ENCODE data around the gene RNF220.
"Not testable (repeated sequence)": the region's sequence is repeated elsewhere in the genome, so short reads cannot be mapped to it uniquely, and the experiment has no call there.

RNF220 gene

GRCh38 chr1:44553771-44554170 is 148.7 kb downstream of the RNF220 start:
- Mint-ChIP-seq H3K4me3 (no peak overlapping the region), H3K27ac (no peak overlapping the region), H3K36me3 (no peaks in the 10 kb centered on the region), H3K9me3 (ENCODE audit: low read depth) (no peaks in the 10 kb centered on the region), H3K4me1 (ENCODE audit: low read depth) (no peaks in the 10 kb centered on the region), H3K27me3 (peaks cover 5% of the 10 kb centered on the region)

DNA sequence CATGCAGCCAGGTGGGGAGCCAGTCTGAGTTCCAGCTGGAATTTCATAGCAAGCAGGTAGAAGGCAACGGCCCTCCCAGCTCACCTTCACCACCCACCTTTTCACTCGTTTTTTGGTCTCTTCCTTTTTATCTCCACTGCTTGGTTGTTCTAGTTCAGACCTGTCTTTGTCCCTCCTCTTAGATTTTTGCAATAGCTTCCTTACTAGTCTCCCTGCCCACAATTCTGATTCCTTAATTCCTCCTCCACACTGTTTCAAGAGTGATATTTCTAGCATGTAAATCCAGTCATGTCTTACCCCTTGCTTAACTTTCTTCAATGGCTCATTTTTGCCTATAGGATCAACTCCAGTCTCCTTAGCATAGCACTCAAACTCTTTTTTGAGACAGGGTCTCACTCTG is 149.7 kb downstream of the RNF220 start:
- peaks cover 5% of the 10 kb centered on the region for H3K27me3 Mint-ChIP-seq
- H3K4me1 Mint-ChIP-seq (ENCODE audit: low read depth) = no peaks in the 10 kb centered on the region
- no peak overlapping the region for H3K4me3 Mint-ChIP-seq
- no peak overlapping the region for H3K27ac Mint-ChIP-seq
- H3K36me3 Mint-ChIP-seq = no peaks in the 10 kb centered on the region
- no peaks in the 10 kb centered on the region for H3K9me3 Mint-ChIP-seq (ENCODE audit: low read depth)

- H3K27ac Mint-ChIP-seq = no peak overlapping the region
- H3K36me3 Mint-ChIP-seq = no peaks in the 10 kb centered on the region
- H3K9me3 Mint-ChIP-seq (ENCODE audit: low read depth) = no peaks in the 10 kb centered on the region
These were observed 152.7 kb downstream of the RNF220 start for GRCh38 chr1:44557778-44558177.

GRCh38 chr1:44558883-44559282 is 153.8 kb downstream of the RNF220 start:
- no peaks in the 10 kb centered on the region for H3K9me3 Mint-ChIP-seq (ENCODE audit: low read depth)
- H3K27ac Mint-ChIP-seq = no peak overlapping the region
- no peaks in the 10 kb centered on the region for H3K36me3 Mint-ChIP-seq
- no peak overlapping the region for H3K4me3 Mint-ChIP-seq
- no peaks in the 10 kb centered on the region for H3K4me1 Mint-ChIP-seq (ENCODE audit: low read depth)
- H3K27me3 Mint-ChIP-seq = peaks cover 3% of the 10 kb centered on the region

More at GRCh38 chr1:44557778-44558177, 152.7 kb downstream of the RNF220 start:
- H3K27me3 Mint-ChIP-seq = peaks cover 5% of the 10 kb centered on the region
- no peaks in the 10 kb centered on the region for H3K4me1 Mint-ChIP-seq (ENCODE audit: low read depth)
- no peak overlapping the region for H3K4me3 Mint-ChIP-seq

DNA sequence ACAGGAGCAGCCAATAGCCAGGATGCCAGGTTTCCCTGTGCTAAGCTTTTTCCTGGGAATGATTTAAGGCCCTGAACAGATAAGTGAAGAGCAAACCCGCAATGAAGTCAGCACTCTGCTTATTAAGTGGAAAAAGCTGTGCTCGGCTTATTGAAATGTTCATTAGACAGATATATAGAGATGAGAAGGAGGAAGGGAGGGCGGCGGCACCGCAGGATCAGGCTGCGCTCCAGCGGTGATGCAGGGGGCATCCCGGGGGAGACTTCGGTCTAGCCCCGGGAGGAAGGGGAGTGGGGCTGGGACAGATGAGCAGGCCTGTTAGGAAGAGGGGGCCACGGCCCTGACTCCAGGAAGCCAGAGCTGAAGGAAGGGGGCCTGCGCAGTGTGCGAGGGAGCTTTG is 154.3 kb downstream of the RNF220 start:
- H3K9me3 Mint-ChIP-seq (ENCODE audit: low read depth) = no peaks in the 10 kb centered on the region
- H3K4me3 Mint-ChIP-seq = no peak overlapping the region
- H3K27ac Mint-ChIP-seq = no peak overlapping the region
- H3K36me3 Mint-ChIP-seq = no peaks in the 10 kb centered on the region
- no peaks in the 10 kb centered on the region for H3K4me1 Mint-ChIP-seq (ENCODE audit: low read depth)
- H3K27me3 Mint-ChIP-seq = peaks cover 3% of the 10 kb centered on the region

- Mint-ChIP-seq H3K4me3 (no peak overlapping the region), H3K4me1 (ENCODE audit: low read depth) (no peaks in the 10 kb centered on the region), H3K27me3 (peaks cover 3% of the 10 kb centered on the region), H3K9me3 (ENCODE audit: low read depth) (no peaks in the 10 kb centered on the region), H3K27ac (no peak overlapping the region), H3K36me3 (no peaks in the 10 kb centered on the region)
These were observed 154.9 kb downstream of the RNF220 start for GRCh38 chr1:44559913-44560312.

GRCh38 chr1:44560696-44561095 is 155.6 kb downstream of the RNF220 start:
- H3K4me1 Mint-ChIP-seq (ENCODE audit: low read depth); H3K27ac Mint-ChIP-seq; H3K9me3 Mint-ChIP-seq (ENCODE audit: low read depth); H3K27me3 Mint-ChIP-seq; H3K4me3 Mint-ChIP-seq; H3K36me3 Mint-ChIP-seq: not testable (repeated sequence)

DNA sequence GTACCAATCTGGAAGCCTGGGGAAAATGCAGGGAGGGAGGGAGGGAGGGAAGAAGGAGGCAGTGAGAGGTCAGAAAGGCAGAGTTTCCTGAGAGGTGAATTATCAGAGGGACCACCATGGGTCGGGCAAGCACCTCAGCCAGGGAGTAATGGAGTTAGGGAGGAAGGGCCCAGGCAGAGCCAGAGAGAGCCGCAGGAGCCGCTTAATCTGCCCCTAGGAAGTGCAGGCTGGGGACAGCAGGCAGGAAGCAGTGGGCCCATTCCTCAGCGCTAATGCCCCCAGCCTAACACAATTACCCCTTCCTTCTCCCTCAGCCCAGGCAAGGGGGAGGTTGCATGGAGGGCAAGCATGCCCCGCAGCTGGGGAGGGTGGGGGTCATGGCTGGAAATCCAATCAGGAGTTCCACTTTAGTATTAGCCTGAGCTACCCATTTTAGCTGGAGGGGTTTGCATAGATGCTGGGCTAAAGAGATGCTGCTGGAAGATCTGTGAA is 160.2 kb downstream of the RNF220 start:
- H3K4me3 Mint-ChIP-seq = no peak overlapping the region
- H3K36me3 Mint-ChIP-seq = no peaks in the 10 kb centered on the region
- no peak overlapping the region for H3K27ac Mint-ChIP-seq
- H3K9me3 Mint-ChIP-seq (ENCODE audit: low read depth) = no peaks in the 10 kb centered on the region
- no peaks in the 10 kb centered on the region for H3K27me3 Mint-ChIP-seq
- no peaks in the 10 kb centered on the region for H3K4me1 Mint-ChIP-seq (ENCODE audit: low read depth)

DNA sequence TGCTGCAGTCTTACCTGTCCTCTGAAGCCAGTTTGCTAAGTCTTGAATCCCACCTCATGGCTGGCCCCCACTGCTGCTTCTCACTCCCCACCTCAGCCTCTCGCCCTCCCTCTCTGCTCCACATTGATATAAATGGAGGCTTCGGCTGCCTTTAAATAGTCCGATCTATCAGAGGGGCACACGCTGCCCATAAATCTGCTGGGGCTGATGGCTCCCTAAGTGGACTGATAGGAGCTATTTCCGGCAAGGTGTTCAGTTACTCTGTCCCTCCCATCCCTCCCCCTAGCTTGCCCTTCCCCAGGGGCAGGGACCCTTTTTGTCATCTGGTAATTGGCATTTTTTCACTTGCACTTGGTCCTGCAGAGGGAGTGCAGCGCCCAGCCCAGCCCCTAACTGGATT is 160.8 kb downstream of the RNF220 start:
- Mint-ChIP-seq H3K27ac (no peak overlapping the region), H3K9me3 (ENCODE audit: low read depth) (no peaks in the 10 kb centered on the region)

GRCh38 chr1:44566281-44567046 is 161.4 kb downstream of the RNF220 start:
- H3K27ac Mint-ChIP-seq = no peak overlapping the region
- H3K36me3 Mint-ChIP-seq = no peaks in the 10 kb centered on the region
- H3K9me3 Mint-ChIP-seq (ENCODE audit: low read depth) = no peaks in the 10 kb centered on the region
- H3K4me1 Mint-ChIP-seq (ENCODE audit: low read depth) = no peaks in the 10 kb centered on the region
- no peaks in the 10 kb centered on the region for H3K27me3 Mint-ChIP-seq
- H3K4me3 Mint-ChIP-seq = no peak overlapping the region

More for the DNA sequence above, 160.8 kb downstream of the RNF220 start:
- no peaks in the 10 kb centered on the region for H3K36me3 Mint-ChIP-seq
- no peak overlapping the region for H3K4me3 Mint-ChIP-seq
- no peaks in the 10 kb centered on the region for H3K4me1 Mint-ChIP-seq (ENCODE audit: low read depth)
- H3K27me3 Mint-ChIP-seq = no peaks in the 10 kb centered on the region

GRCh38 chr1:44568128-44568900 is 163.3 kb downstream of the RNF220 start:
- Mint-ChIP-seq H3K27ac (no peak overlapping the region), H3K4me3 (no peak overlapping the region), H3K36me3 (no peaks in the 10 kb centered on the region), H3K27me3 (no peaks in the 10 kb centered on the region), H3K9me3 (ENCODE audit: low read depth) (no peaks in the 10 kb centered on the region), H3K4me1 (ENCODE audit: low read depth) (no peaks in the 10 kb centered on the region)

DNA sequence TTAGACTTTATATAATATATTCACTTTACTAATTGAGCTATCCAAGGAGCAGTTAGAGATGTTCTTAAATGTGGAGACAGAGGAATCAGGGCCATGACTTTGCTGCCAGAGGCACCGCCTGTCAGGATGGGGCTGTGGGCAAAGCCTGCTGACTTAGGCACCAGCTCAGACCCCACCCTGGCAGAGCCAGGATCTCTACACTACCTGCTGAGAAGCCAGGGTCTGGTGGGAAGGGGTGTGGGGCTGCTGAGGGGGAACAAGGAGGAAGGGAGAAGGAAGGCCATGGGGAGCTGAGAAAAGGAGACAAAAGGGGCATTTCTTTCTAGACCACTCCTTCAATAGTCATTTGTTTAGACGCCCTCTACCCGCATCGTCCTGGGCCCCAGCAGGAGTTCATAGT is 164.4 kb downstream of the RNF220 start:
- Mint-ChIP-seq H3K4me1 (ENCODE audit: low read depth) (no peaks in the 10 kb centered on the region), H3K9me3 (ENCODE audit: low read depth) (no peaks in the 10 kb centered on the region)

GRCh38 chr1:44571712-44572571 is 166.9 kb downstream of the RNF220 start:
- Mint-ChIP-seq H3K4me1 (ENCODE audit: low read depth) (no peaks in the 10 kb centered on the region), H3K4me3 (no peak overlapping the region), H3K27ac (no peak overlapping the region), H3K9me3 (ENCODE audit: low read depth) (no peaks in the 10 kb centered on the region), H3K27me3 (no peaks in the 10 kb centered on the region), H3K36me3 (no peaks in the 10 kb centered on the region)

More for the DNA sequence above, 164.4 kb downstream of the RNF220 start:
- Mint-ChIP-seq H3K4me3 (no peak overlapping the region), H3K36me3 (no peaks in the 10 kb centered on the region), H3K27ac (no peak overlapping the region), H3K27me3 (no peaks in the 10 kb centered on the region)

DNA sequence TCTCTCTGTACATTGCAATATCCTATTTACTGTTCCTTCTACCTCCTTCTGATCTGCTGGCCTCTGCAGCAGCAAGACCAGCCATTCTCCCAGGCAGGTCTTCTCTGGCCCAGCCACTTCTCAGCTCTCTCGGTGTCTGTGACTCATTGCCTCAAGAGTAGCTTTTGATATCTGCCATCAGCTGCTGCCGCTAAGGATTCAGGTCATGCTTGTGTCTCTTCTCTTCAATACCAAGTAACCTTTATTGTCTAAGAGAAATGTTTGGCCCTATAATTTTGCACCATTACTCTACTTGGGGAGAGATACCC is 167.5 kb downstream of the RNF220 start:
- Mint-ChIP-seq H3K4me1 (ENCODE audit: low read depth) (no peaks in the 10 kb centered on the region), H3K9me3 (ENCODE audit: low read depth) (no peaks in the 10 kb centered on the region), H3K36me3 (no peaks in the 10 kb centered on the region), H3K27ac (no peak overlapping the region), H3K4me3 (no peak overlapping the region), H3K27me3 (no peaks in the 10 kb centered on the region)

GRCh38 chr1:44575396-44575795 is 170.3 kb downstream of the RNF220 start:
- H3K36me3 Mint-ChIP-seq = no peaks in the 10 kb centered on the region
- no peaks in the 10 kb centered on the region for H3K9me3 Mint-ChIP-seq (ENCODE audit: low read depth)
- H3K4me1 Mint-ChIP-seq (ENCODE audit: low read depth) = no peaks in the 10 kb centered on the region
- H3K4me3 Mint-ChIP-seq = no peak overlapping the region
- no peaks in the 10 kb centered on the region for H3K27me3 Mint-ChIP-seq
- H3K27ac Mint-ChIP-seq = no peak overlapping the region
